K562 (cell line): ENCODE results near the gene ODAD3. TPM values are rescaled to one million over a fixed set of nuclear protein-coding genes. Genes with fewer than 3 reads are reported as not detected.

ENCODE experiments used
- ATAC-seq: fragments of 200-7000 bp; cut with Tn5 transposase; 3 replicates; pipeline ENCODE4 v1.9.1; 2020; ENCODE audit warnings: moderate library complexity
- BruUV-seq: library from RNA; stranded (reverse); fragments of 400-500 nt; replicated peaks from 2 replicates; lab custom pipeline; 2021; lab: Mats Ljungman, UMichigan
- CTCF ChIA-PET: fragments of 300-600 bp; formaldehyde crosslinking; extraction: SDS; loops from one replicate; lab custom pipeline; 2021; ENCODE audit warnings: low intra/inter-chr PET ratio; lab: Yijun Ruan, JAX
- POLR2A ChIA-PET: fragments of 300-600, 350-650 bp; sonication (Branson Sonifier 250); formaldehyde crosslinking; extraction: SDS; loops from one replicate; lab custom pipeline; 2021; ENCODE audit warnings: antibody characterized with exemption, inconsistent platforms; lab: Yijun Ruan, JAX
- DNase-seq, 4 experiments: peaks; one replicate each; pipeline versions ENCODE4 v3.0.0 to v3.0.0-alpha.2; 2011 to 2018; ENCODE audit warnings: low spot score in 3 of 4, mixed read lengths in 3 of 4; ENCODE audit errors: extremely low read depth in 1 of 4
- FAIRE-seq: peaks from 2 replicates; lab custom pipeline; 2011; peaks lifted over from hg19 to GRCh38; lab: Jason Lieb, UNC
- H2AFZ ChIP-seq: 2 replicates; pipeline ENCODE4 v1.6.0; 2011; ENCODE audit warnings: low read depth, low read length, control low read depth, inconsistent platforms
- H3K27ac ChIP-seq: fragments of 200-600 bp; 3 replicates; pipeline ENCODE4 v1.8.0; 2011; ENCODE audit warnings: low read depth, mild to moderate bottlenecking, control low read depth, inconsistent platforms, low read length, moderate library complexity, mixed read lengths; ENCODE audit errors: extremely low read depth
- H3K27me3 ChIP-seq, 2 experiments: fragments of 300-600 bp in 1 of 2; 2 replicates in 1 of 2; 3 replicates in 1 of 2; pipeline versions ENCODE4 v1.6.0 to v1.8.0; 2011; ENCODE audit warnings: inconsistent platforms in 2 of 2, low read length in 2 of 2, mild to moderate bottlenecking in 1 of 2, mixed read lengths in 1 of 2, moderate library complexity in 1 of 2; ENCODE audit not compliant: control insufficient read depth in 2 of 2, insufficient read depth in 2 of 2
- H3K36me3 ChIP-seq: fragments of 300-600 bp; 3 replicates; pipeline ENCODE4 v1.8.0; 2011; ENCODE audit warnings: mild to moderate bottlenecking, low read length, inconsistent platforms; ENCODE audit not compliant: control insufficient read depth, insufficient read depth
- H3K4me1 ChIP-seq, 2 experiments: fragments of 200-600 bp in 1 of 2; replicated peaks in 1 of 2; 2 replicates in 1 of 2; 3 replicates in 1 of 2; pipeline versions ENCODE4 v1.5.1 to v1.8.0; 2011; ENCODE audit warnings: inconsistent platforms in 2 of 2, low read length in 2 of 2, mild to moderate bottlenecking in 1 of 2, mixed read lengths in 1 of 2, moderate library complexity in 1 of 2; ENCODE audit not compliant: control insufficient read depth in 2 of 2, insufficient read depth in 2 of 2
- H3K4me2 ChIP-seq: 2 replicates; pipeline ENCODE4 v1.6.1; 2011; ENCODE audit warnings: low read length, control low read depth, inconsistent platforms, mixed read lengths; ENCODE audit not compliant: insufficient read depth
- H3K4me3 ChIP-seq: fragments of 200-600 bp; sonication (generic), shearing (Covaris generic); 2 replicates; pipeline ENCODE4 v1.5.1; 2016; ENCODE audit warnings: control low read depth, inconsistent platforms
- H3K79me2 ChIP-seq: fragments of 200-600 bp; 3 replicates; pipeline ENCODE4 v1.8.0; 2011; ENCODE audit warnings: low read length, inconsistent platforms; ENCODE audit not compliant: control insufficient read depth, insufficient read depth
- H3K9ac ChIP-seq, 2 experiments: 2 replicates each; pipeline versions ENCODE4 v1.6.0 to v1.6.1; 2011; ENCODE audit warnings: low read depth in 2 of 2, low read length in 2 of 2, control low read depth in 1 of 2, inconsistent platforms in 1 of 2, mild to moderate bottlenecking in 1 of 2, mixed read lengths in 1 of 2; ENCODE audit not compliant: insufficient read depth in 1 of 2
- H3K9me1 ChIP-seq: one replicate; pipeline ENCODE4 v1.6.0; 2011; ENCODE audit warnings: inconsistent platforms, mild to moderate bottlenecking, low read length, moderate library complexity; ENCODE audit not compliant: control insufficient read depth, insufficient read depth
- H3K9me3 ChIP-seq: replicated peaks from 2 replicates; pipeline ENCODE4 v1.5.1; 2011; ENCODE audit warnings: low read depth, low read length, inconsistent platforms; ENCODE audit not compliant: control insufficient read depth, insufficient read depth
- H4K20me1 ChIP-seq: replicated peaks from 2 replicates; pipeline ENCODE4 v1.6.1; 2011; ENCODE audit warnings: low read length, inconsistent platforms, mixed read lengths; ENCODE audit not compliant: control insufficient read depth, insufficient read depth
- ATF3 ChIP-seq, 2 experiments: fragments of 450-650 bp in 1 of 2; sonication (generic) in 1 of 2; formaldehyde crosslinking in 1 of 2; IDR thresholded peaks in 1 of 2; conservative IDR thresholded peaks in 1 of 2; 2 replicates each; pipeline versions ENCODE4 v1.6.1 to v1.8.1; 2016 to 2023; ENCODE audit warnings: mild to moderate bottlenecking in 2 of 2, moderate library complexity in 2 of 2, inconsistent platforms in 1 of 2, missing genetic modification reagents in 1 of 2
- BACH1 ChIP-seq: fragments of 200-800 bp; sonication (Bioruptor generic); IDR thresholded peaks from 2 replicates; pipeline ENCODE4 v1.6.1; 2016; ENCODE audit warnings: missing genetic modification characterization, missing compliant biosample characterization
- BCOR ChIP-seq: fragments of 450-650 bp; IDR thresholded peaks from 2 replicates; pipeline ENCODE4 v1.6.1; 2016
- BRD9 ChIP-seq: fragments of 450-650 bp; IDR thresholded peaks from 2 replicates; pipeline ENCODE4 v1.6.1; 2018; ENCODE audit warnings: low read depth; ENCODE audit not compliant: partially characterized antibody
- ETV1 ChIP-seq: fragments of 450-650 bp; conservative IDR thresholded peaks from 2 replicates; pipeline ENCODE4 v1.6.1; 2016; ENCODE audit warnings: missing genetic modification characterization, control low read depth, low read depth, missing compliant biosample characterization
- GATAD2B ChIP-seq: fragments of 450-650 bp; IDR thresholded peaks from 2 replicates; pipeline ENCODE4 v1.6.1; 2017; ENCODE audit warnings: mild to moderate bottlenecking, borderline replicate concordance
- GTF2E2 ChIP-seq: fragments of 200-800 bp; sonication (Bioruptor generic); IDR thresholded peaks from 2 replicates; pipeline ENCODE4 v1.6.1; 2016; ENCODE audit warnings: missing genetic modification characterization, missing compliant biosample characterization
- HMGXB4 ChIP-seq: sonication (generic); formaldehyde crosslinking; IDR thresholded peaks from 2 replicates; pipeline ENCODE4 v1.8.1; 2023; ENCODE audit warnings: mild to moderate bottlenecking, missing genetic modification reagents
- LCOR ChIP-seq: sonication (generic); formaldehyde crosslinking; IDR thresholded peaks from 2 replicates; pipeline ENCODE4 v1.8.0; 2022; ENCODE audit warnings: mild to moderate bottlenecking, missing genetic modification reagents
- NKRF ChIP-seq: fragments of 450-650 bp; IDR thresholded peaks from 2 replicates; pipeline ENCODE4 v1.6.1; 2016; ENCODE audit warnings: borderline replicate concordance
- SIN3B ChIP-seq: fragments of 450-650 bp; IDR thresholded peaks from 2 replicates; pipeline ENCODE4 v1.6.1; 2017; ENCODE audit warnings: low read depth, mild to moderate bottlenecking, moderate library complexity
- ZFP36 ChIP-seq: fragments of 150-350 bp; IDR thresholded peaks from 2 replicates; pipeline ENCODE4 v1.6.1; 2018; ENCODE audit warnings: low read length, low read depth; ENCODE audit not compliant: partially characterized antibody
- ZNF324 ChIP-seq: fragments of 250-450 bp; sonication (Bioruptor Pico); IDR thresholded peaks from 2 replicates; pipeline ENCODE4 v1.4.0; 2020; ENCODE audit warnings: mild to moderate bottlenecking
- WGBS: fragments of 100-300 bp; shearing (Covaris generic); methylation state at CpG from one replicate; pipeline ENCODE4 v1.1.6; 2016; ENCODE audit warnings: low coverage, mixed read lengths; ENCODE audit not compliant: insufficient coverage; ENCODE audit errors: missing lambda C conversion rate; 5-methylcytosine and 5-hydroxymethylcytosine counted together
- in situ Hi-C: fragments of 300-500 bp; cut with MboI; formaldehyde crosslinking; loops from 4 replicates; pipeline ENCODE4 v1.15.0; 2018; ENCODE audit warnings: inconsistent platforms, mixed read lengths
- intact Hi-C: fragments of 100-400 bp; cut with micrococcal nuclease; formaldehyde crosslinking; loops from 2 replicates; pipeline ENCODE4 v1.14.2; 2022
- polyA plus RNA-seq, 8 experiments: library from polyadenylated mRNA; depleted of rRNA in 4 of 8; stranded (reverse) in 5 of 8; unstranded in 3 of 8; fragments of >200 nt; fragmentation: Nextera tagmentation in 2 of 8; fragmentation: Illumina TruSeq in 1 of 8; extraction: Ambion mirVana in 2 of 8; extraction: Trizol in 1 of 8; gene quantifications; 2 replicates each; pipeline versions ENCODE4 v1.2.1 to v1.2.3, GENCODE V29; 2011 to 2014; ENCODE audit warnings: inconsistent platforms in 1 of 8, missing spikeins in 1 of 8
- total RNA-seq, 7 experiments: library from RNA; depleted of rRNA in 6 of 7; stranded (reverse); fragments of >200 nt in 6 of 7; fragmentation: Illumina TruSeq in 2 of 7; extraction: Trizol in 2 of 7; gene quantifications; 2 replicates each; pipeline versions ENCODE4 v1.2.1 to v1.2.3, GENCODE V29; 2011 to 2021; ENCODE audit warnings: low replicate concordance in 1 of 7
- TF ChIP-seq, protein P1 (sequence below): IDR thresholded peaks from 2 replicates; pipeline ENCODE4 v1.6.1; 2012; ENCODE audit warnings: low read depth, low read length, improper control_type of control experiment, borderline replicate concordance
- TF ChIP-seq, protein P2 (sequence below): sonication (generic); formaldehyde crosslinking; IDR thresholded peaks from 2 replicates; pipeline ENCODE4 v1.9.0; 2022; ENCODE audit warnings: mild to moderate bottlenecking, missing genetic modification reagents

The ODAD3 gene
- total and polyA plus RNA-seq, 9 of the 15 experiments (the other 6 are each of a cell fraction or from before 2014, with no cell fraction given) = 0.07 to 0.72 (median 0.14) TPM; not detected in 2

DNA sequence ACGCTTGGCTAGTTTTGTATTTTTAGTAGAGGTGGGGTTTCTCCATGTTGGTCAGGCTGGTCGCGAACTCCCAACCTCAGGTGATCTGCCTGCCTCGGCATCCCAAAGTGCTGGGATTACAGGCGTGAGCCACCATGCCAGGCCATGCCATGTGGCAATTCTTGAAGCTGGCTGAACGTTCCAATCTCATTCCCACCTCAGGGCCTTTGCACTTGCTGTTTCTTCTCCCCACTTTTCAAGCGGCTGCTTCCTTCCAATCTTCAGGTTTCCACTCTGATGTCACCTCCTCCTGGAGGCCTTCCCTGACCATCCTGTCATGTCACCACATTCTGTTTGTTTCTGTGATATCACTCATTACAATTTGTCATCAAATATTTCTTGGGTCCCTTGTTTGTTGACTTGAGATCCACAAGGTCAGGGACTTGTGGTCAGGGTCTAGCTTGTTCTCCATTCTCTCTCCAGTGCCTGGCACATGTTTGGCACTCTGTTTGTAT, 55.0 kb downstream of the ODAD3 start:
- no peak overlapping the region for H3K4me2 ChIP-seq
- in situ Hi-C loops (loop anchor here (5.0 kb wide), 1 partner anchor 83 kb away; the partner anchor contains the start of gene TSPAN16), intact Hi-C loops (loop anchor here (5.0 kb wide), 2 partner anchors 88 to 102 kb away; partner anchors contain the start of gene ELAVL3)
- no peaks in the 10 kb centered on the region; the same call in 1 of the 2 replicates for H4K20me1 ChIP-seq
- H2AFZ ChIP-seq = no peak overlapping the region
- H3K27me3 ChIP-seq = no peaks in the 10 kb centered on the region
- peaks cover 25% of the 10 kb centered on the region; the same call in 2 of the 3 replicates for H3K79me2 ChIP-seq
- no TSS peak for BruUV-seq
- ATAC-seq (no peak), FAIRE-seq (no peak), DNase-seq (no peak)
- H3K9me3 ChIP-seq = no peaks in the 10 kb centered on the region
- POLR2A ChIA-PET = interaction anchor here (0.5 kb wide), 1 partner anchor 444 kb away, joined by 3 read pairs; no protein-coding TSS in a partner anchor
- CTCF ChIA-PET = no interaction called here
- peaks cover 22 to 62% of the 10 kb centered on the region in 2 experiments for H3K4me1 ChIP-seq
- 75% methylated on average over 7 of the region's 7 CpGs for WGBS
- peaks cover 3% of the 10 kb centered on the region for H3K9me1 ChIP-seq
- no peak overlapping the region for H3K9ac ChIP-seq
- no peak overlapping the region for H3K27ac ChIP-seq
- no peak overlapping the region for H3K4me3 ChIP-seq
- peaks cover 44% of the 10 kb centered on the region for H3K36me3 ChIP-seq
- TF ChIP-seq BRD9 = no peak
- TF ChIP-seq HMGXB4 (CRISPR knock-in tag) = no peak
- TF ChIP-seq SIN3B = no peak
- TF ChIP-seq NKRF = no peak
- TF ChIP-seq LCOR = no peak
- peak; percentile 88 for TF ChIP-seq ZFP36
- TF ChIP-seq, protein P1, sequence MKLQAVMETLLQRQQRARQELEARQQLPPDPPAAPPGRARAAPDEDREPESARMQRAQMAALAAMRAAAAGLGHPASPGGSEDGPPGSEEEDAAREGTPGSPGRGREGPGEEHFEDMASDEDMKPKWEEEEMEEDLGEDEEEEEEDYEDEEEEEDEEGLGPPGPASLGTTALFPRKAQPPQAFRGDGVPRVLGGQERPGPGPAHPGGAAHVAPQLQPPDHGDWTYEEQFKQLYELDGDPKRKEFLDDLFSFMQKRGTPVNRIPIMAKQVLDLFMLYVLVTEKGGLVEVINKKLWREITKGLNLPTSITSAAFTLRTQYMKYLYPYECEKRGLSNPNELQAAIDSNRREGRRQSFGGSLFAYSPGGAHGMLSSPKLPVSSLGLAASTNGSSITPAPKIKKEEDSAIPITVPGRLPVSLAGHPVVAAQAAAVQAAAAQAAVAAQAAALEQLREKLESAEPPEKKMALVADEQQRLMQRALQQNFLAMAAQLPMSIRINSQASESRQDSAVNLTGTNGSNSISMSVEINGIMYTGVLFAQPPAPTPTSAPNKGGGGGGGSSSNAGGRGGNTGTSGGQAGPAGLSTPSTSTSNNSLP = no peak
- TF ChIP-seq ATF3 (IDR thresholded peaks at IDR 0.05) = no peak
- TF ChIP-seq ATF3 (CRISPR knock-in tag; conservative IDR thresholded peaks at IDR 0.05) = no peak
- TF ChIP-seq ETV1 (tag) = no peak
- TF ChIP-seq GTF2E2 (tag) = no peak
- TF ChIP-seq GATAD2B = no peak
- TF ChIP-seq ZNF324 (CRISPR knock-in tag) = no peak
- TF ChIP-seq BCOR = peak; percentile 61; the same call in 1 of the 2 replicates
- TF ChIP-seq, protein P2, sequence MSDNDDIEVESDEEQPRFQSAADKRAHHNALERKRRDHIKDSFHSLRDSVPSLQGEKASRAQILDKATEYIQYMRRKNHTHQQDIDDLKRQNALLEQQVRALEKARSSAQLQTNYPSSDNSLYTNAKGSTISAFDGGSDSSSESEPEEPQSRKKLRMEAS = 0 out of 2 replicates have a peak, but pooled peaks have one; percentile 17
- no peak for TF ChIP-seq BACH1 (tag)
